Parietal lobe (tissue), 2 donors: ENCODE data around the gene KRTAP8-1. TPM values are rescaled to one million over a fixed set of nuclear protein-coding genes. Genes with fewer than 3 reads are reported as not detected.

ENCODE experiments used
- small RNA-seq: library from RNA; depleted of rRNA; stranded (forward); fragments of <200 nt; gene quantifications from one replicate; pipeline ENCODE3, GENCODE V24; 2014; ENCODE audit warnings: low replicate concordance
- total RNA-seq: library from RNA; depleted of rRNA; stranded (reverse); fragments of >200 nt; gene quantifications from one replicate; pipeline ENCODE4 v1.2.3, GENCODE V29; 2014

KRTAP8-1 gene
- not detected for total RNA-seq

GRCh38 chr21:30813174-30813573 lies at the start of gene KRTAP8-1:
KRTAP8-1 (minus strand) TSS chr21:30813274; CDS start chr21:30813220, 54 bp downstream.

GRCh38 chr21:30829659-30830058 lies 16.6 kb upstream of the KRTAP8-1 start, which contains the start of gene KRTAP7-1:
KRTAP7-1 (minus strand) TSS chr21:30829759; CDS start chr21:30829698, 61 bp downstream.

Small RNA genes lying within 50 kb of the gene (small RNA-seq; reads per million reads assigned to genes)
- gene AP000244.1 (not detected), gene KRTAP8-2P (not detected), gene KRTAP8-3P (not detected)

Other genes with a start within 250 kb of the KRTAP8-1 start
- gene KRTAP22-2, start 222.9 kb downstream of the KRTAP8-1 start, total RNA-seq, result not detected
- gene KRTAP6-3, start 220.8 kb downstream of the KRTAP8-1 start, total RNA-seq, result not detected
- gene KRTAP6-2, start 214.4 kb downstream of the KRTAP8-1 start, total RNA-seq, result not detected
- not detected for gene KRTAP22-1, start 212.2 kb downstream of the KRTAP8-1 start, total RNA-seq
- gene KRTAP6-1, start 199.3 kb downstream of the KRTAP8-1 start, total RNA-seq, result not detected
- gene KRTAP20-1, start 196.8 kb downstream of the KRTAP8-1 start, total RNA-seq, result not detected
- gene KRTAP20-4, start 192.6 kb downstream of the KRTAP8-1 start, total RNA-seq, result not detected
- not detected for gene KRTAP20-2, start 178.1 kb downstream of the KRTAP8-1 start, total RNA-seq
- not detected for gene KRTAP20-3, start 170.4 kb downstream of the KRTAP8-1 start, total RNA-seq
- not detected for gene KRTAP21-3, start 94.5 kb downstream of the KRTAP8-1 start, total RNA-seq
- not detected for gene KRTAP21-2, start 66.0 kb downstream of the KRTAP8-1 start, total RNA-seq
- not detected for gene KRTAP21-1, start 57.8 kb downstream of the KRTAP8-1 start, total RNA-seq
- not detected for gene KRTAP7-1, start 16.5 kb upstream of the KRTAP8-1 start, total RNA-seq
- gene KRTAP11-1, start 68.3 kb upstream of the KRTAP8-1 start, total RNA-seq, result not detected
- not detected for gene KRTAP19-8, start 225.2 kb upstream of the KRTAP8-1 start, total RNA-seq